Transverse colon (tissue), 4 donors: ENCODE data around the gene CEACAM21.
A peak's percentile ranks its signal among the peaks of the same experiment; 100 is the strongest.

Source experiments
- CTCF ChIP-seq, 5 experiments: fragments of 200-600 bp in 3 of 5; fragments of 450-650 bp in 2 of 5; sonication (generic) in 3 of 5; IDR thresholded peaks; 1 replicate in 2 of 5; 2 replicates in 3 of 5; pipeline ENCODE4 v1.5.1; 2016 to 2017; ENCODE audit warnings: antibody characterized with exemption in 5 of 5, inconsistent platforms in 3 of 5, mild to moderate bottlenecking in 2 of 5, moderate library complexity in 1 of 5
- EP300 ChIP-seq: sonication (generic); formaldehyde crosslinking; IDR thresholded peaks from one replicate; pipeline ENCODE4 v1.6.1; 2017; ENCODE audit warnings: antibody characterized with exemption, low read depth
- POLR2A ChIP-seq: fragments of 450-650 bp; IDR thresholded peaks from one replicate; pipeline ENCODE4 v1.6.1; 2016; ENCODE audit warnings: antibody characterized with exemption, mild to moderate bottlenecking, moderate library complexity
- POLR2AphosphoS5 ChIP-seq, 3 donors: sonication (generic); formaldehyde crosslinking; IDR thresholded peaks; one replicate each; pipeline ENCODE4 v1.6.1; 2016; ENCODE audit warnings: antibody characterized with exemption in 3 of 3

GRCh38 chr19:41575998-41576397 lies at the start of gene CEACAM21:
- TF ChIP-seq POLR2A (peak; percentile 28), CTCF (IDR thresholded peaks at IDR 0.05) (no peak), POLR2AphosphoS5 (IDR thresholded peaks at IDR 0.05) (peak in 1 of 3 donors; percentile 50), EP300 (no peak)
